ENCODE data around the gene KRT6A.
"Not testable (repeated sequence)": the region's sequence is repeated elsewhere in the genome, so short reads cannot be mapped to it uniquely, and the experiment has no call there.

The KRT6A gene

GRCh38 chr12:52500574-52500973 is 7.5 kb upstream of the KRT6A start:
- not testable (repeated sequence) for ATAC-seq

GRCh38 chr12:52499806-52500560 is 6.9 kb upstream of the KRT6A start:
- ATAC-seq, result no peak

- no peak for ATAC-seq
Observed at GRCh38 chr12:52498946-52499345, 5.9 kb upstream of the KRT6A start.

- no peak for ATAC-seq
Observed at GRCh38 chr12:52497975-52498374, 4.9 kb upstream of the KRT6A start.

GRCh38 chr12:52496590-52497071 is 3.6 kb upstream of the KRT6A start:
- no peak for ATAC-seq

GRCh38 chr12:52496054-52496453 is 3.0 kb upstream of the KRT6A start:
- no peak for ATAC-seq

- ATAC-seq, result no peak
Observed at GRCh38 chr12:52495389-52495788, 2.3 kb upstream of the KRT6A start.

GRCh38 chr12:52494518-52494917 is 1.5 kb upstream of the KRT6A start:
- no peak for ATAC-seq

GRCh38 chr12:52494100-52494499 is 1.0 kb upstream of the KRT6A start:
- ATAC-seq, result no peak

GRCh38 chr12:52492405-52492804 is 652 bp downstream of the KRT6A start:
- ATAC-seq, result not testable (repeated sequence)

GRCh38 chr12:52491495-52491894 is 1.6 kb downstream of the KRT6A start:
- ATAC-seq, result not testable (repeated sequence)

GRCh38 chr12:52488736-52489135 is 4.3 kb downstream of the KRT6A start:
- no peak for ATAC-seq

- ATAC-seq, result not testable (repeated sequence)
Observed at GRCh38 chr12:52487744-52488443, 5.2 kb downstream of the KRT6A start.

GRCh38 chr12:52487211-52487610 is 5.8 kb downstream of the KRT6A start:
- no peak for ATAC-seq

- no peak for ATAC-seq
Observed at GRCh38 chr12:52486166-52487105, 6.6 kb downstream of the KRT6A start.

- ATAC-seq, result no peak
Observed at GRCh38 chr12:52480073-52480472, 13.0 kb downstream of the KRT6A start.

- no peak for ATAC-seq
Observed at GRCh38 chr12:52477651-52478050, 15.4 kb downstream of the KRT6A start.

GRCh38 chr12:52474212-52474611 is 18.8 kb downstream of the KRT6A start:
- no peak for ATAC-seq

- no peak for ATAC-seq
Observed at GRCh38 chr12:52473768-52474167, 19.3 kb downstream of the KRT6A start, which contains the start of gene KRT6C. TSS of gene KRT6C (minus strand) at chr12:52473805. CDS start at chr12:52473737, 68 bp downstream.

GRCh38 chr12:52469853-52470252 is 23.2 kb downstream of the KRT6A start:
- ATAC-seq, result no peak

- no peak for ATAC-seq
Observed at GRCh38 chr12:52464897-52465296, 28.2 kb downstream of the KRT6A start.

GRCh38 chr12:52461693-52462092 is 31.4 kb downstream of the KRT6A start:
- no peak for ATAC-seq

- ATAC-seq, result no peak
Observed at GRCh38 chr12:52458861-52459260, 34.2 kb downstream of the KRT6A start.

Data from activated CD4-positive, CD25-positive, alpha-beta regulatory T cell treated with anti-CD3 and anti-CD28 coated beads, Interleukin-2, amount 50 U/mL, for 24 hours (primary cell).